HT-29 (cell line): Measurements from ENCODE around the gene F12. TPM values are rescaled to one million over a fixed set of nuclear protein-coding genes. Genes with fewer than 3 reads are reported as not detected.
"Not testable (repeated sequence)": the region's sequence is repeated elsewhere in the genome, so short reads cannot be mapped to it uniquely, and the experiment has no call there.

Experiments
- DNase-seq: peaks from one replicate; pipeline ENCODE4 v3.0.0-alpha.2; 2015; ENCODE audit warnings: low spot score
- total RNA-seq: library from RNA; depleted of rRNA; stranded (reverse); fragments of >200 nt; shearing (Covaris generic); gene quantifications from 2 replicates; pipeline ENCODE4 v1.2.3, GENCODE V29; 2014

Gene F12
- total RNA-seq, 1 experiment from 2014 or later, result 52.9 TPM

GRCh38 chr5:177432839-177433657 lies 23.7 kb upstream of the F12 start:
- DNase-seq, result no peak

GRCh38 chr5:177432143-177432838 lies 22.9 kb upstream of the F12 start:
- no peak for DNase-seq

GRCh38 chr5:177431317-177432142 lies 22.2 kb upstream of the F12 start:
- DNase-seq, result no peak

GRCh38 chr5:177430972-177431316 lies 21.6 kb upstream of the F12 start:
- no peak for DNase-seq

GRCh38 chr5:177430140-177430951 lies 21.0 kb upstream of the F12 start:
- no peak for DNase-seq

GRCh38 chr5:177429248-177430040 lies 20.1 kb upstream of the F12 start:
- no peak for DNase-seq

GRCh38 chr5:177428574-177429217 lies 19.3 kb upstream of the F12 start:
- no peak for DNase-seq

GRCh38 chr5:177427919-177428573 lies 18.7 kb upstream of the F12 start:
- no peak for DNase-seq

- peak; percentile 67 for DNase-seq
These were observed 18.0 kb upstream of the F12 start for GRCh38 chr5:177427211-177427822.

- peak; percentile 55 for DNase-seq
These were observed 17.3 kb upstream of the F12 start, which contains the start of gene GRK6 for GRCh38 chr5:177426566-177427210. Gene GRK6, plus strand, starts transcription at chr5:177426676. Its CDS starts 170 bp downstream, at chr5:177426846.

- DNase-seq, result peak; percentile 99
These were observed 16.6 kb upstream of the F12 start for GRCh38 chr5:177425801-177426565.

- DNase-seq, result no peak
These were observed 15.9 kb upstream of the F12 start for GRCh38 chr5:177425196-177425800.

GRCh38 chr5:177423671-177424070 lies 14.3 kb upstream of the F12 start:
- no peak for DNase-seq

- DNase-seq, result no peak
These were observed 11.9 kb upstream of the F12 start for GRCh38 chr5:177421062-177421798.

- DNase-seq, result not testable (repeated sequence)
These were observed 11.1 kb upstream of the F12 start for GRCh38 chr5:177420472-177420871.

GRCh38 chr5:177419046-177419445 lies 9.7 kb upstream of the F12 start:
- DNase-seq, result no peak
